ENCODE data around the gene LRBA.

GRCh38 chr4:150694438-150694837 lies 320.6 kb downstream of the LRBA start:
- TF ChIP-seq MYBL2 (CRISPR knock-in tag; IDR thresholded peaks at IDR 0.05) = no peak
- TF ChIP-seq CREB1 (CRISPR knock-in tag; IDR thresholded peaks at IDR 0.05) = no peak
- no peak for TF ChIP-seq CTCF (IDR thresholded peaks at IDR 0.05)
